Right atrium auricular region (tissue), 2 donors: ENCODE data around the gene PANK4. TPM values are rescaled to one million over a fixed set of nuclear protein-coding genes. Genes with fewer than 3 reads are reported as not detected.

Source experiments
- DNase-seq: peaks from one replicate; pipeline ENCODE4 v3.0.0-alpha.2; 2019; ENCODE audit warnings: low spot score
- H3K27ac ChIP-seq, 2 donors: fragments of 200-600 bp; sonication (generic); 1 replicate in 1 of 2; 2 replicates in 1 of 2; pipeline ENCODE4 v1.5.1; 2016 to 2019
- H3K27me3 ChIP-seq, 2 donors: fragments of 200-600 bp; sonication (generic); one replicate each; pipeline versions ENCODE4 v1.5.1 to v1.6.0; 2017 to 2019
- H3K36me3 ChIP-seq: fragments of 200-600 bp; sonication (generic); one replicate; pipeline ENCODE4 v1.5.1; 2016
- H3K4me1 ChIP-seq, 2 donors: fragments of 200-600 bp; sonication (generic); one replicate each; pipeline versions ENCODE4 v1.5.1 to v1.6.0; 2017 to 2019
- H3K4me3 ChIP-seq, 2 donors: fragments of 200-600 bp; sonication (generic); 1 replicate in 1 of 2; 2 replicates in 1 of 2; pipeline ENCODE4 v1.5.1; 2017 to 2019; ENCODE audit warnings: mild to moderate bottlenecking in 1 of 2, moderate library complexity in 1 of 2
- H3K9me3 ChIP-seq, 2 donors: fragments of 200-600 bp; sonication (generic); one replicate each; pipeline ENCODE4 v1.5.1; 2019
- CTCF ChIP-seq, 2 donors: fragments of 200-600 bp; sonication (generic); IDR thresholded peaks; one replicate each; pipeline ENCODE4 v1.5.1; 2019; ENCODE audit warnings: antibody characterized with exemption in 2 of 2
- total RNA-seq, 2 donors: library from RNA; depleted of rRNA; stranded (reverse); fragments of >200 nt; gene quantifications; one replicate each; pipeline ENCODE4 v1.1.0, GENCODE V29; 2016

The PANK4 gene
- total RNA-seq, 2 donors from 2014 or later, result 27.0 to 41.5 TPM

- Histone ChIP-seq H3K36me3 (no peaks in the 10 kb centered on the region), H3K27me3 (no peaks in the 10 kb centered on the region), H3K4me3 (no peak overlapping the region), H3K27ac (no peak overlapping the region), H3K9me3 (no peaks in the 10 kb centered on the region), H3K4me1 (peaks cover 0 to 4% of the 10 kb centered on the region in 2 donors)
- no peak for TF ChIP-seq CTCF (IDR thresholded peaks at IDR 0.05)
- no peak for DNase-seq
Observed at GRCh38 chr1:2499260-2499659, 27.1 kb downstream of the PANK4 start.

- Histone ChIP-seq H3K27ac (no peak overlapping the region), H3K4me3 (no peak overlapping the region), H3K4me1 (no peaks in the 10 kb centered on the region), H3K36me3 (no peaks in the 10 kb centered on the region), H3K27me3 (no peaks in the 10 kb centered on the region), H3K9me3 (no peaks in the 10 kb centered on the region)
- DNase-seq, result no peak
- TF ChIP-seq CTCF (IDR thresholded peaks at IDR 0.05), result no peak
Observed at GRCh38 chr1:2498648-2499047, 27.7 kb downstream of the PANK4 start.

GRCh38 chr1:2497891-2498290, 28.5 kb downstream of the PANK4 start:
- Histone ChIP-seq H3K27me3 (no peaks in the 10 kb centered on the region), H3K36me3 (no peaks in the 10 kb centered on the region), H3K4me1 (no peaks in the 10 kb centered on the region), H3K27ac (no peak overlapping the region), H3K9me3 (no peaks in the 10 kb centered on the region), H3K4me3 (no peak overlapping the region)
- DNase-seq, result no peak
- no peak for TF ChIP-seq CTCF (IDR thresholded peaks at IDR 0.05)

GRCh38 chr1:2496746-2497145, 29.6 kb downstream of the PANK4 start:
- H3K36me3 ChIP-seq, result no peaks in the 10 kb centered on the region
- no peak overlapping the region for H3K27ac ChIP-seq
- no peaks in the 10 kb centered on the region for H3K9me3 ChIP-seq
- H3K4me1 ChIP-seq, result no peaks in the 10 kb centered on the region
- no peaks in the 10 kb centered on the region for H3K27me3 ChIP-seq
- H3K4me3 ChIP-seq, result no peak overlapping the region
- no peak for TF ChIP-seq CTCF (IDR thresholded peaks at IDR 0.05)
- no peak for DNase-seq

- no peak for TF ChIP-seq CTCF (IDR thresholded peaks at IDR 0.05)
- H3K27ac ChIP-seq, result no peak overlapping the region
- H3K4me3 ChIP-seq, result no peak overlapping the region
- H3K9me3 ChIP-seq, result no peaks in the 10 kb centered on the region
- H3K27me3 ChIP-seq, result no peaks in the 10 kb centered on the region
- no peaks in the 10 kb centered on the region for H3K36me3 ChIP-seq
- H3K4me1 ChIP-seq, result no peaks in the 10 kb centered on the region
- no peak for DNase-seq
Observed at GRCh38 chr1:2496087-2496622, 30.2 kb downstream of the PANK4 start.

GRCh38 chr1:2495546-2495945, 30.9 kb downstream of the PANK4 start:
- TF ChIP-seq CTCF (IDR thresholded peaks at IDR 0.05), result no peak
- no peak overlapping the region for H3K27ac ChIP-seq
- DNase-seq, result no peak
- no peak overlapping the region for H3K4me3 ChIP-seq
- no peaks in the 10 kb centered on the region for H3K4me1 ChIP-seq
- no peaks in the 10 kb centered on the region for H3K27me3 ChIP-seq
- no peaks in the 10 kb centered on the region for H3K9me3 ChIP-seq
- no peaks in the 10 kb centered on the region for H3K36me3 ChIP-seq
